GM21447 (cell line): ENCODE measurements around the gene NSMF.
"Not testable (repeated sequence)": the region's sequence is repeated elsewhere in the genome, so short reads cannot be mapped to it uniquely, and the experiment has no call there.

Source experiments
- ATAC-seq: cut with Tn5 transposase; IDR thresholded peaks from one replicate; pipeline ENCODE4 v1.9.1; 2021; ENCODE audit not compliant: unreplicated experiment

The NSMF gene

DNA sequence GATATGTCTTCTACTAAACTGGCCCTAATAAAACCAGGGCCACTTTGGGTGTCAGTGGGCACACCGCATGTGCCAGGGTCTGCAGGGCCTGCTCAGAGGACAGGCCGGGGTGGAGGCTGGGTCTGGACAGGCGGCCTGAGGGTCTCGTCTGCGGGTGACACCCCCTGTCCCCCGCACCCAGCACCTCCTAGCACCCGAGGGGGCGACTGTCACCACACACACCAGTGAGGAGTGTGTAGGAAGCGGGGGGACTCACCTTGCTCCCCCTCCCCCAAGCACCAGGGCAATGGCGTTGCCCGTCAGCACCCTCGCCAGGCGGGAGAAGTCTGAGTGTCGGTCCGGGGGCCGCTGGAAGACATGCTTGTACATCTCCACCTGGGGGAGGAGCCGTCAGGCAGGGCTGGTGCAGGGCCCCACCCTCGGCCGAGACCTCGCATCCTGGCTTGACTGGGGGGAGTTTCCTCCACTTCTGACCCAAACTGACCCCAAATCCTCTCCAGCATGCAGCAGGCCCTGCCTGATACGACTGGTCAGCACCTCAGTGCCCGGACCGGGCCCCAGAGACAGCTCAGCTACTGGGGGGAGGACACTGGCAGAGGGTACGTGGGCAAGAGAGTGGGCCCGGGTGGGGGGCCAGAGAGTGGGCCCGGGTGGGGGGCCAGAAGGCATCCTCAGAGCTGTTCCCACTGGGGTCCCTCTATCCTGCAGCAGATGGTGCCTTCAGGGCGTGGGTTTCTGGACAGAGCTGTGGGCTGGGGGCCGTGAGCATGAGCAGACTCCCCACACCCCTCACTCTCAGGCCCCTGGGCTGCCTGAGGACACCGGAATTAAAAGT is 18.9 kb upstream of the NSMF start:
- ATAC-seq = no peak

DNA sequence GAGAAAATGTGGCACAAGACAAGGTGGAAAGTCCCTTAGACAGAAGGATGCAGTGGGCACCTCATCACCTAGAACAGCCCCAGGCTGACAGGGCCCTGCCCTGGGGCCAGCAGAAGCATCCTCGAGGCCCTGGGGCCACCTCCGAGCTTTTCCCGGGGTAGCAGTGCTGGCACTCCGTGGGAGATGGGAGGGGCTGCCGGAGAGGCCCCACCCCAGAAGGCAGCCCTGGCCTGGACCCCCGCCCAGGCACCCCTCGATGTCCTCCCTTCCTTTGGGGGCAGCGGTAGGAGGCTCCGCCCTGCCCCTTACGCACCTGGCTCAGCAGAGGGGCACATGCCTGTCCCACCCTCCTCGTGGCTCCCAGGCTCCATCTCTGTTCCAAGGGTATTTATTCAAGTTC is 17.7 kb upstream of the NSMF start:
- ATAC-seq = no peak

DNA sequence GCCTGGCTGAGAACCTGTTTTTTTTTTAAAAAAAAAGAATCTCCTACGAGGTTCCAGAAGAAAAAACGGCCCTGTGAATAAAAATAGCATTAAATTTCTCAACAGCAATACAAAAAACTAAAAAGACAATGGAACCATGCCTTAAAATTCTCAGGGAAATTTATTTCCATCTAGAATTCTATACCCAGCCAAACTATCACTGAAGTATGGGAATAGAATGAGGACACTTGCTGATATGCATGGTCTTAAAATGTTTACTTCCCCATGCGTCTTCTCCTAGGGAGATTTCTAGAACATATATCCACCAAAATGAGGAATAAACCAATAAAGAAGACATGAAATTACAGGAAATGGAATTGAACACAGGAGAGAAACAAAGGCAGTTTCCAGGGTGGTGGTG is 16.5 kb upstream of the NSMF start:
- no peak for ATAC-seq

DNA sequence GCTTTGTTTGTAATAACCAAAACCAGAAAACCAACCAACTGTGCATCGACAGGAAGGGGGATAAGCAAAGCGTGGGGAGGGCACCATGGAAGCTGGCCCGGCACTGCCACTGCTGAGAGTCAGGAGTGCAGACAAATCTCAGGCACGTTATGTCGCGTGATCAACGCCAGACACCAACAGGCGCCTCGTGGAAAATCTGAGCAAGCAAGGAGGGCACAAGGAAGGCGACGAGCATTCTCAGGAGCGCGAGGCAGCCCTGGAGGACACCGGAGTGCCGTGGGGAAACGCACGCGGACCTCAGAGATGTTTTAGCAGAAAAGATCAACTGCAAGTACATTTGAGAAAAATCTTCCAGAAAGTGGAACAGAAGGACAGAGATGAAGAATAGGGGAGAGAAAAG is 15.1 kb upstream of the NSMF start:
- ATAC-seq = no peak

DNA sequence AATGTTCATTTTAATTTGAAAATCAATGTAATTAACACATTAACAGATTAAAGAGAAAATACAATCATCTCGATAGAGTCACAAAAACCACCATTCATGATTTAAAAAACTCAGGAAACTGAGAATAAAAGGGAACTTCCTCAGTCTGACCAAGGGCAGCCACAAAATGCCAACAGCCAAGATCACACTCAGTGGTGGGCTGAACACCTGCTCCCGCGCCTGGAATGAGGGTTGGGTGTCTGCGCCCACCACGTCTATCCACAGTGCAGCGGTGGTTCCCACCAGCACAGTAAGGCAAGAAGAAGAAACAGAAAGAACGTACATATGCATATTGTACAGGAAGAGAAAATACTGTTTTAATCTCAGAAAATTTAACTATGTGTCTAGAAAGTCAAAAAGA is 11.7 kb upstream of the NSMF start:
- ATAC-seq = no peak

DNA sequence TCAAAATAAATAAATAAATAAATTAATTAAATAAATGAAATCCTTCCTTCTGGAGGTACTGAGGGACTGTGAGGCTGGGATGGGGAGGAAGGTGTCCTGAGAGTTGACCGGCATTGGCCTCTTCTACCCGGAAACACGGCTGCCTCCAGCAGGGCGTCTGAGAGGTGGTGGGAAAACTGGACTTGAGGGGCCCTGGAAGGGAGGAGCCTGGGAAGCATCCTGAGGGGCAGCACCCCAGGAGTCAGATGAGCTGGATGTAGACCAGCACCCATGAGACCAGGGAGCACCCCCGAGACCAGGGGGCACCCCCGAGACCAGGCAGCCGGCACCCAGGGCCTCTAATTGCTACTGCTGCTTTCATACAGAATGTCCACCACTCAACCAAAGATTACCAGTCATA is 8.8 kb upstream of the NSMF start:
- ATAC-seq = no peak

DNA sequence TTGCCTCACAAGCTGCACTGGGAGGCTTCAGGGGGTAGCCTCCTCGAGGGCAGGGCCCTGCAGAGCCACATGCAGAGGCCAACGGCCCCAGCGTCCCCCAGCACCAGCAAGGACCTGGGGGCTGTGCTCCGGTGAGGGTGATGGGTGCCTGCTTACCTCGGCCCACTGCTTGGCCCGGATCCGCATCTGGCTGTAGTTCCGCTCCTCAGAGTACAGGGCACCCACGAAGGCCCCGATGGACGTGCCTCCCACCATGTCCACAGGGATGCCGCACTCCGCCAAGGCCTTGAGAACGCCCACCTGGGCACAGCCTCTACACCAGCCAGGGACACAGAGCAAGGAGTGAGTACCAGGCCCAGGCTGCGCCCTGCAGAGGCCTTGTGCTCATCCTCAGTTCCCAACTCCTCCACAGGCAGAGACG is 8.0 kb upstream of the NSMF start:
- no peak for ATAC-seq

DNA sequence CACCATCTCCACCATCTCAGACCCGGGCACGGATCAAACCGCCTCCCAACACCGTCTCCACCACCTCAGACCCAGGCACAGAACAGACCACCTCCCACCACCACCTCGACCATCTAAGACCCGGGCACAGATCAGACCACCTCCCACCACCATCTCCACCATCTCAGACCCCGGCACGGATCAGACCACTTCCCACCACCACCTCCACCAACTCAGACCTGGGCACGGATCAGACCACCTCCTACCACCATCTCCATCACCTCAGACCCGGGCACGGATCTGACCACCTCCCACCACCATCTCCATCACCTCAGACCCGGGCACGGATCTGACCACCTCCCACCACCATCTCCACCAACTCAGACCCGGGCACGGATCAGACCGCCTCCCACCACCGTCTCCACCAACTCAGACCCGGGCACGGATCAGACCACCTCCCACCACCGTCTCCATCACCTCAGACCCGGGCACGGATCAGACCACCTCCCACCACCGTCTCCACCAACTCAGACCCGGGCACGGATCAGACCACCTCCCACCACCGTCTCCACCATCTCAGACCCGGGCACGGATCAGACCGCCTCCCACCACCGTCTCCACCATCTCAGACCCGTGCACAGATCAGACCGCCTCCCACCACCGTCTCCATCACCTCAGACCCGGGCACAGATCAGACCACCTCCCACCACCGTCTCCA is 7.4 kb upstream of the NSMF start:
- not testable (repeated sequence) for ATAC-seq

DNA sequence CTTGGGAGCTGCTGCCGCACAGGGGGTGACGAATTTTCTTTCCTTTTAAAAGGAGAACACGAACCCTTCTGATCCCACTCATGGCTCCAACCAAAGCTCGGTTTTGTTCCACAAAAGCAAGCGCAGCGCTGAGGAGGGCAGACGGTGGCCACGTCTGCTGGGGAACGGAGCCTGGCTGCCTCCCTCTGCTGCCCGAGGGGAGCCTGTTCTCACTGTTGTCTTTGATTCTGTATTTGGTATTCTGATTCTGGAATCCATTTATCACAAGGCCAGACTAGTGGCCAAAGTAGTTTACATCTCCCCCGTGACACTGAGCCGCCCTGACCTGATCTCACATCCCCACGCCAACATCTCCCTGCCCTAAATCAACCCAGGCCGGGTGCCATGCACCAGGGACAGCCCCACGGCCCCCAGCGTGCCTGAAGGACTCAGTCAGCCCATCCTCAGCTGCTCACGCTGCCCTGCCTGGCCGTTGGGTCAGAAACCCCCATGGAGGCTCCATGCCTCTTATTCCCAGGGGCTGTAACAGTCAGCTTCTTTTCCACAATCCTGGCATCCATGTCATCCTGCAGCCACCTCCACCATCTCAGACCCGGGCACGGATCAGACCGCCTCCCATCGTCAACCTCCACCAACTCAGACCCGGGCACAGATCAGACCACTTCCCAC is 6.7 kb upstream of the NSMF start:
- no peak for ATAC-seq

DNA sequence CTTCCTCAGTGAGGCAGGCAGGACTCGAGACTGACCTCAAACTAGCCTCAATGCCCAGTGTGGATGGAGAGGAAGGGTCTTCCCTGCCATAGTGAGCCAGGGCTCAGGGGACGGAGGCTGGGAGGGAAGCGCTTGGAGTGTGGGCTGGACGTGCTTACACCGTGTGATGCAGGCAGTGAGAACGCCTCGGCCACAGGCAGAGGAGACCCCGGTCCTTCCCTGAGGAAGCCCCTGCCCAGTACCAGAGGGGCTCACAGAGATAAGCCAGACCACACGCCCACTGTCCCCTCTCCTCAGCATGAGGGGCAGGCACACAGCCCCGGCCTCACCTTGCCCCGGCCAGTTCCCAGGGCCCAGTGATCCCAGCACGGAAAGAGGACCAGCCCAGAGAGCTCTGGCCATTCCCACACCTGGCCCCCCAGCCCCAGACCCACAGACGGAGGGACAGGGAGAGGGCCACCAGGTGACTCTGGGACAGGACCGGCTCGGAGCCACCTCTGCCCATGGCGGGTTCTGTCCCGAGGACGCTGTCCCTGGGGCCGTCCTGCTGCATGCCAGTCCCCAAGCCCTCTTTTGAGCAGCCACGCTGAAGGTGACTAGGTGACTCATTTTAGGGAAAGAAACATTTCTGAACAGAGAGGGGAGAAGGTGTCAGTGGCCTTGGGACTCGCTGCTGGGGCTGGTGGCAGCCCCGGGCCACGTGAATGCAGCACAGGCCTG is 6.0 kb upstream of the NSMF start:
- ATAC-seq = no peak

DNA sequence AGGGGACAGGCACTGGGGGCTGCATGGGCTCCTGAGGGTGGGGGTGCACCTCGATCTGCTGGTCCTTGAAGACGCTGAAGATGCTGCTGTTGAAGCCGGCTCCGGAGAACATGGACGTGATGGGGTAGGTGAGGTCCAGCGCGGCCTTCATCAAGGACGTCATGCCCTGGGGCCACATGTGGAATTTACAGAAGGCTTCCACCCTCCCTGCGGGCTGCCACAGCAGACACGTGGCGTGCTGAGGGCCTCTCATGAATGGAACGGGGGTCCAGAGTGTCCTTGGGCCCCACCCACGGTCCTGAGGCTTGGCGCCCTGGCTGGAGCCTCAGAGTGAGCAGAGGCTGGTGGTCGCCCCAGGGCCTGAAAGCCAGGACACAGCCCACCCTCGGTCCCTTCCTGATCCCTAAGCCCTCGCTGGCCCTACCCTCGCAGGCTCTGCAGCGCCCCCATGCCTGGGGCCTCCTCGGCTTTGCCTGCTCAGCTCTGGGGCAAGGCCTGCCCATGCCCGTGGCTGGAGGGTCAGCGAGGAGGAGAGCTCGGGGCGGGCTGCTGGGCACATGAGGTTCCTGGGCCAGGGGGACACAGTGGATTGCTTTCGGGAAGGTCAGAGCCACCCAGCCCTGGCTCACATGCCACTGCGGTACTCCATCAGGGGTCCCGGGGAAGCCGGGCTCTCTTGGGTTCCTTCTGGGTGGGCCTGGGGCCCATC is 5.3 kb upstream of the NSMF start:
- no peak for ATAC-seq

DNA sequence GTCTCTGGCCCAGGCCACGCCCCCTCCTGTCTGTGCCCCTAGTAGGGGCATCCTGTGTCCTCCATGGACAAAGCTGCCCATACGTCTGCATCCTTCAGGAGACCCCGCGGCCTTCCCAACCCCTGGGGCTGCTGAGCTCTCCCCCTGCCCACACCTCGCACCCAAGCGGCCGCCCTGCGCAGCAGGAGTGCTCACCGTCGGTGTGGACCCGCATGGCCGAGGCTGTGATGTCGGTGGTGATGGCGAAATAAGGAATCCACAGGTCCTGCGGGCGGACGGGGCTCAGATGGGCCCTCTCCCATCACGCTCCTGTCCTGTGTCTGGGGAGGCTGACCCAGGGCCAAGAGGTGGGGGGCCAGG is 4.8 kb upstream of the NSMF start:
- no peak for ATAC-seq

DNA sequence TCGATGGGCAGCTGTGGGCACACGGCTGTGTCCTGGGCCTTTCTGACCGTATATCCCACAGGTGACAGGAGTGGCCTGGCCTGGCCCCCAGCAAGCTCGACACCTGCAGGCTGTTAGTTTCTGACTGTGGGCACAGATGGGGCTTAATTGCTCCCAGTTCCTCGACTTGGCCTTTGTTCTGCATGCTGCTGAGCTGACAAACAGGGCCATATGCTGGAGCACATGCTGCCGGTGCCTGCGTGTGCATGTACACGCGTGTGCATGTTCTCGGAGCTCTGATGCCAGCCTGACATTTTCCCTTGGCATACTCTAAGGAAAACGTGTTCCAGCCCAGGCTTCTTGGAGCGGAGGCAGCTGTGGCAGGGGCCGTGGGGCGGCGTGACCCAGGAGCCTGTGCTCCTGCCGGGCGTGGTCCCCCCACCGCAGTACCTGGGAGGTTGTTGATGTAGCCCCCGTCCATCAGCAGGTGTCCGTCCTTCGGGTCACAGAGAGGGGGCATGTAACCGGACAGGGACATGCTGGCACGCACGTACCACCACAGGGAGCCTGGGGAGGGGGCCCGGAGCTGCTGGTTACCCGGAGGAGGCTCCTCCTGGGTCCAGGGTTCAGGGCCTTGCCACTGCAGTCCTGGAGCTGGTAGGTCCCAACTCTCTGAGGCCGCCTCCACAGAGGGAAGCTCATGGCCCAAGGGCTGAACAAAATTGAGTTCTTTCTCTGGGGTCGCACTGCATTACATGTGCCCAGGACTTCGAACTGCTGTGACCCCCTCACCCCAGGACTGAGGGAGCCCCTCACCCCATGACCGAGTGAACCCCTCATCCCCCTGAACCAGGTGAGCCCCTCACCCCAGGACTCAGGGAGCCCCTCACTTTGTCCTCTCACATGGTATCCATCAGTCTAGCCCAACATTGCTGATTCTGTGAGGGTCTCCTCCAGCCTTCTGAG is 4.1 kb upstream of the NSMF start:
- ATAC-seq = no peak

DNA sequence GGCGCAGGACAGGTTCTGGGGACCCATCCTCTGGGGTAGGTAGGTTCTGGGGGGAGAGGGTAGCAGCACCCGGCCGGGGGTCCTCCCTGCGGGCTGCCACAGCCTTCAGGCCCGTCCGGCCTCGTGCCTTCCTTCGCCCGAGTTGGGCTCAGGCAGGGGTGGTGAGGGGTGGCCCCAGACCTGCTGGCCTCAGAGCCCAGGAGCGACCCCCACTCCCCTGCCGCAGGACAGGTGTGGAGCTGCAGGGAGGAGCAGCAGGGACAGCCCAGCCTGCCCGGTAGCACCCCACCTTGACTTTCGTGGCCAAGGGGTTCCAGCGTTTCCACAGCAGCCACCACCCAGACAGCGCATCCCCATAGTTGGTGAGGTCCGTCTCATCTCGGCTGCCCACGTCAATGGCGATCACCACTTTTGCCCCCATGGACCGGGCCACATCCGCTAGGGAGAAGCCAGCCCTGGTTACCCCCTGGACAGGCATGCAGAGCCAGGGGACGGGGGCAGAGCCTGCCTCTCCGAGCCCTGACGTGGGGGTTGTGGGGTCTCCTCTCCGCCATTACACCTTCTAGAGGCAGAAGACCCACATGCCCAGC is 3.4 kb upstream of the NSMF start:
- no peak for ATAC-seq

DNA sequence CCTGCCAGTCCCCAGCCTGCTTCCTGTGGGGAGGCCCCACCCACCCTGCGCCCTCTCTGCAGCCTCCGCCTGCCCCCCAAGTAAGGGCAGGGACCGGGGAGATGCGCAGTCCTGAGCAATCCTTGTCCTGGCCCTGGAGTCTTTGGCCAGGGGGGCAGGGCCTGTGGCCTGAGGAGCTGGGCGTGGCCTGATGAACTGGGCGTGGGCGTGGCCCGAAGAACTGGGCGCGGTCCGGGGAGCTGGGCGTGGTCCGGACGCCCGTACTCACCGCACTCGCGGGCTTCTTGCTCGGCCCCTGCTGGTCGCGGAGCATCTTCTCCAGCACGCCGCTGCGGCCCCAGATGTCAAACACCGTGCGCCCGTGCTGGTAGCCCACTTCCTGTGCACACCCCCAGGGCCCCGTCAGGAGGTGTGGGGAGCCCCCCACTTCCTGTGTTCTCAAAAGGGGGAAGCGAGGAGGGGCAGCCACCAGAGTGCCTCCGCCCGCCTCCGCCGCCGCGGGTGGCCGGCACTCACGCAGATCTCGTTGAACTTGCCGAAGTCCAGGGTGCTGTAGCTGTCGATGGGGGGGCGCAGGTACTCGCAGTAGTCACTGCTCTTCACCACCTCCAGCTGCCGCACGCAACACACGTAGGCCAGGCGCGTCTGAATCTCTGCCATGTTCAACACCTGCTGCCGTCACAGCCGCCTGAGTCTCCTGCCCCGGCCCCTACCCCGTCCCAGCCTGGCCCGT is 2.7 kb upstream of the NSMF start:
- ATAC-seq = peak; percentile 62

DNA sequence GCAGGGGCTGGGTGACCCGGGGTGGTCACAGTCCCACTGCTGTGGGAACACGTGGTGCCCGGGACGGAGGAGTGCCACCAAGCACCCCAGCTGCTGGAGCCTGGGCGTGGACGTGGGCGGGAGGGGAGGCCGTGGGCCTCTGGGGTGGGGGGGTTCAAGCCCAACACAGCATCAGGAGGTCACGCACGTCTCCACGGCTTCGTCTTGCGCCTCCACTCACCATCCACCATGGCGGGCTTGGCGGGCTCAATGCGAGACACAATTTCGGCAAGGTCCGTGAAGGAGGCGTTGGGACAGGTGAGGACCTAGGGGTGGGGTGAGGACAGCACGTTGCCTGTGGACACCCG is 2.2 kb upstream of the NSMF start:
- no peak for ATAC-seq

DNA sequence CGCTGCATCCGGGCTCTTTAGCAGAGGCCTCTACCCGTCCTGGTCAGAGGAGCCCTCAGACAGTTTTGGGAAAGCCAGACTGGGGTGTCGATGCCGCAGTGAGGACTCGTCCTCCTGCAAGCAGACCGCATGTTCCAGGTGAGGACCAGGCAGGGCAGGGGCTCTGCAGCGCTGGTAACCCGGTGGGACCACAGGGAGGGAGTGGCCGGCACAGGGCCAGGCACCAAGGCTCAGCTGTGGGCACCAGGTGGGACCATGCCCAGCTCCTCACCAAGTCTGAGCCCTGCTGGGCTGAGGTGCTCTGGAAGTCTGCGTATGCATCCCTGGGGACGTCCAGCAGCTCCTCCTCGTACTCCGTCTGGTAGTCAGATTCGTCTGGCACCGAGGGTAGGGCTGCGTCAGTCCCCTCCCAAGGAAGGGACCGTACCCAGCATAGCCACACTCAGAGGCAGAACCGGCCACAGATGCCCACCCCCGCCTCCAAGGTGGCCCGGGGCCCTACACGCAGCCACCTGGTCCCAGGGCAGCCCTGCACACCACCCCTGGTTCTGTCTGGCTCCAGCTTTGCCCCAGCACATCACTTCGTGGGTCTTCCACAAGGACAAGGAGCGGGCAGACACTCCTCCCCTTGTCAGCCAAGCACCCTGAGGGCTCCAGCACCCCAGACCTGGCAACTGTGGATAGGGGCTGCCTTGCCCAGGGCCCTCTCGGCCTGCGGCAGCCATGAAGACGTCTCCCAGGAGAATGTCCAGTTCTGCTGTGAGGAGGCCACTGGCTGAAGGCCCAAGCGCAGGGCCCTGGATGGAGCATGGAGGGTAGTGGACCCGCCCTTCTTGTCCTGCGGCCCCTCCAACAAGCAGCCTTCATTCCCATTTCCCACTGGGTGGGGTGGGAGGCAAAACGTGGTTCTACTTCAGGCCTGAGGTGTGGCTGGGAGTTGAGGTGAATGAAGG is 1.5 kb upstream of the NSMF start:
- no peak for ATAC-seq
